NB4 (cell line): Measurements from ENCODE around the gene OBP2A.

Experiments used
- CTCF ChIP-seq: IDR thresholded peaks from one replicate; pipeline ENCODE4 v1.5.1; 2012; ENCODE audit warnings: low read depth, low read length
- POLR2A ChIP-seq: IDR thresholded peaks from 2 replicates; pipeline ENCODE4 v1.6.1; 2011; ENCODE audit warnings: mild to moderate bottlenecking; ENCODE audit not compliant: insufficient read length; ENCODE audit errors: extremely low read depth

DNA sequence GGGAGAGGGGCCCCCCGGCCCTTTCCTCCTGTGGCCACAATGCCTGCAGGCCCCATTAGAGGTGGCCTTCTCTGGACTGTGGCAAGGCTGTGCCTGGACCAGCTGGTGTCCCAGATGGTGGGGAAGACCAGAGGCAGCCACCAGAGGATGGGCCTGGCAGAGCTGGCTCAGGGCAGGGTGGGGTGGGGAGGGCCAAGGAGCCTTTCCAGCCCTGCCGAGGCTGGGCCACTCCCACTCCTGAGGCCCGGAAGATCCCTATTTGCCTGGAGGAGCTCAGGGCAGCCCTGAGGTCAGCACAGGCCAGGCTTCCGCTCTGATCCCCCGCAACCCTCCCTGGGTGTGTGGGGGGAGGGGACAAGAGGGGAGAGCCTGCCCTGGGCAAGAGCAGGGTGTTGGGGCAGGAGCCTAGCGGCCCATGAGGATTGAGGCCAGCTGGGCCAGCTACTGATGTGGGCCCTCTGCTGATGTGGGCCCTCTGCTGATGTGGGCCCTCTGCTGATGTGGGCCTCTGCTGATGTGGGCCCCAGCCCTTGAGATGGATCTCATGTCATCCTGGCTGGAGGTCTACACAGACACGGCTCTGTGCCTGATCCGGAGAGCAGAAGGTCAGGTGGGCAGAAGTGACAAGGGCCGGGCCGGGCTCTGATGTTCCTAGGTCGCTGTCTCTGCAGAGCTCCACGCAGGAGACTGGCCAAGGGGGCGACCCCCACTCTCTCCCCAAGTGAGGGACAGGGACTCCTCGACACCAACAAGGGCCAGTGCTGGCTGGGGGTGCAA is 39.4 kb upstream of the OBP2A start:
- TF ChIP-seq CTCF (no peak), POLR2A (no peak)
